HG03097 (cell line): ENCODE measurements around the gene TAOK2.
"Not testable (repeated sequence)": the region's sequence is repeated elsewhere in the genome, so short reads cannot be mapped to it uniquely, and the experiment has no call there.

Source experiments
- ATAC-seq: cut with Tn5 transposase; IDR thresholded peaks from one replicate; pipeline ENCODE4 v1.9.1; 2021; ENCODE audit not compliant: unreplicated experiment, low FRiP score

TAOK2 gene

GRCh38 chr16:30000735-30001631 is 27.3 kb downstream of the TAOK2 start:
- ATAC-seq, result no peak

- no peak for ATAC-seq
Measured at GRCh38 chr16:30002614-30003346, 29.1 kb downstream of the TAOK2 start.

- no peak for ATAC-seq
Measured at GRCh38 chr16:30003670-30004423, 30.2 kb downstream of the TAOK2 start.

GRCh38 chr16:30004424-30004776 is 30.7 kb downstream of the TAOK2 start:
- ATAC-seq, result no peak

GRCh38 chr16:30004811-30005242 is 31.2 kb downstream of the TAOK2 start:
- ATAC-seq, result no peak

GRCh38 chr16:30005341-30006094 is 31.9 kb downstream of the TAOK2 start:
- no peak for ATAC-seq

GRCh38 chr16:30006095-30006473 is 32.4 kb downstream of the TAOK2 start:
- ATAC-seq, result no peak

GRCh38 chr16:30006659-30007377 is 33.1 kb downstream of the TAOK2 start:
- no peak for ATAC-seq

GRCh38 chr16:30007378-30007895 is 33.8 kb downstream of the TAOK2 start:
- ATAC-seq, result no peak

- no peak for ATAC-seq
Measured at GRCh38 chr16:30009085-30009862, 35.6 kb downstream of the TAOK2 start.

GRCh38 chr16:30009990-30010843 is 36.5 kb downstream of the TAOK2 start:
- ATAC-seq, result no peak

- ATAC-seq, result no peak
Measured at GRCh38 chr16:30010844-30011713, 37.4 kb downstream of the TAOK2 start, which contains the start of gene DOC2A. Gene DOC2A (minus strand): TSS chr16:30011027. CDS start chr16:30010222, 805 bp downstream.

GRCh38 chr16:30011714-30012504 is 38.2 kb downstream of the TAOK2 start:
- no peak for ATAC-seq

GRCh38 chr16:30012598-30012997 is 38.9 kb downstream of the TAOK2 start:
- ATAC-seq, result not testable (repeated sequence)

- ATAC-seq, result not testable (repeated sequence)
Measured at GRCh38 chr16:30015450-30015849, 41.8 kb downstream of the TAOK2 start.
